Neuronal stem cell (in vitro differentiated cells): ENCODE results near the gene TAS2R41.

ENCODE experiments used
- DNase-seq: peaks from one replicate; pipeline ENCODE4 v3.0.0-alpha.2; 2013; ENCODE audit warnings: low spot score
- H2AFZ ChIP-seq: one replicate; pipeline ENCODE4 v1.6.1; 2013; ENCODE audit warnings: mild to moderate bottlenecking, low read length, inconsistent platforms
- H2AK5ac ChIP-seq: 2 replicates; pipeline ENCODE4 v1.6.1; 2013; ENCODE audit warnings: low read depth, mild to moderate bottlenecking, inconsistent platforms, low read length, moderate library complexity, mixed read lengths
- H2BK120ac ChIP-seq: 2 replicates; pipeline ENCODE4 v1.6.1; 2013; ENCODE audit warnings: low read depth, mild to moderate bottlenecking, inconsistent platforms, low read length, moderate library complexity, mixed read lengths
- H2BK12ac ChIP-seq: one replicate; pipeline ENCODE4 v1.6.1; 2013; ENCODE audit warnings: low read length, inconsistent platforms
- H2BK15ac ChIP-seq: 2 replicates; pipeline ENCODE4 v1.6.1; 2013; ENCODE audit warnings: mild to moderate bottlenecking, low read length, inconsistent platforms, mixed read lengths
- H2BK5ac ChIP-seq: one replicate; pipeline ENCODE4 v1.6.1; 2013; ENCODE audit warnings: inconsistent platforms, mild to moderate bottlenecking, low read length, moderate library complexity
- H3K14ac ChIP-seq: one replicate; pipeline ENCODE4 v1.6.1; 2013; ENCODE audit warnings: low read length, inconsistent platforms
- H3K18ac ChIP-seq: 2 replicates; pipeline ENCODE4 v1.6.1; 2013; ENCODE audit warnings: low read length, inconsistent platforms
- H3K23ac ChIP-seq: 2 replicates; pipeline ENCODE4 v1.6.1; 2013; ENCODE audit warnings: low read depth, mild to moderate bottlenecking, mixed read lengths, low read length, inconsistent platforms; ENCODE audit not compliant: poor library complexity
- H3K27ac ChIP-seq: replicated peaks from 3 replicates; pipeline ENCODE4 v1.5.1; 2013; ENCODE audit warnings: low read length, inconsistent platforms
- H3K27me3 ChIP-seq, 3 experiments: 2 replicates each; pipeline ENCODE4 v1.6.1; 2013; ENCODE audit warnings: low read length in 3 of 3, mild to moderate bottlenecking in 2 of 3, inconsistent platforms in 1 of 3, low read depth in 1 of 3, mixed read lengths in 1 of 3, moderate library complexity in 1 of 3; ENCODE audit not compliant: control insufficient read depth in 3 of 3, insufficient read depth in 3 of 3
- H3K36me3 ChIP-seq, 2 donors: replicated peaks in 1 of 2; 2 replicates each; pipeline ENCODE4 v1.6.1; 2013; ENCODE audit warnings: low read length in 2 of 2; ENCODE audit not compliant: control insufficient read depth in 2 of 2, insufficient read depth in 2 of 2
- H3K4ac ChIP-seq: 2 replicates; pipeline ENCODE4 v1.6.1; 2013; ENCODE audit warnings: inconsistent platforms, mild to moderate bottlenecking, low read length, moderate library complexity
- H3K4me1 ChIP-seq, 2 donors: 1 replicate in 1 of 2; 2 replicates in 1 of 2; pipeline ENCODE4 v1.6.1; 2013; ENCODE audit warnings: low read length in 2 of 2, low read depth in 1 of 2; ENCODE audit not compliant: control insufficient read depth in 2 of 2, insufficient read depth in 1 of 2
- H3K4me2 ChIP-seq: one replicate; pipeline ENCODE4 v1.6.1; 2013; ENCODE audit warnings: mild to moderate bottlenecking, low read length, inconsistent platforms; ENCODE audit not compliant: insufficient read depth, poor library complexity, severe bottlenecking
- H3K4me3 ChIP-seq, 2 donors: 2 replicates each; pipeline ENCODE4 v1.5.1; 2013; ENCODE audit warnings: low read length in 2 of 2, mild to moderate bottlenecking in 2 of 2, inconsistent platforms in 1 of 2, moderate library complexity in 1 of 2
- H3K79me1 ChIP-seq: one replicate; pipeline ENCODE4 v1.6.1; 2013; ENCODE audit warnings: low read depth, mild to moderate bottlenecking, inconsistent platforms, low read length, moderate library complexity
- H3K9ac ChIP-seq: one replicate; pipeline ENCODE4 v1.6.1; 2013; ENCODE audit warnings: mild to moderate bottlenecking, low read depth, low read length, inconsistent platforms; ENCODE audit not compliant: poor library complexity
- H3K9me3 ChIP-seq, 2 donors: replicated peaks in 1 of 2; 2 replicates each; pipeline versions ENCODE3 to v1.6.1; 2013; ENCODE audit warnings: low read length in 2 of 2, mild to moderate bottlenecking in 2 of 2, inconsistent platforms in 1 of 2, low read depth in 1 of 2, mixed read lengths in 1 of 2, moderate library complexity in 1 of 2; ENCODE audit not compliant: control insufficient read depth in 2 of 2, insufficient read depth in 1 of 2
- H4K8ac ChIP-seq: one replicate; pipeline ENCODE4 v1.6.1; 2013; ENCODE audit warnings: low read depth, mild to moderate bottlenecking, inconsistent platforms, low read length, moderate library complexity
- H4K91ac ChIP-seq: one replicate; pipeline ENCODE4 v1.6.1; 2013; ENCODE audit warnings: low read length, low read depth, mild to moderate bottlenecking, inconsistent platforms; ENCODE audit not compliant: poor library complexity
- WGBS, 2 donors: extraction: QIAGEN DNeasy Blood & Tissue Kit; methylation state at CpG; one replicate each; pipeline ENCODE4 v1.1.7; 2013; ENCODE audit warnings: missing lambda C conversion rate in 2 of 2, mixed read lengths in 1 of 2; ENCODE audit not compliant: insufficient read length in 2 of 2, insufficient replicate concordance in 1 of 2; ENCODE audit errors: extremely low coverage in 2 of 2; 5-methylcytosine and 5-hydroxymethylcytosine counted together

TAS2R41 gene

GRCh38 chr7:143455942-143456341, 21.7 kb upstream of the TAS2R41 start:
- no peak overlapping the region for H3K9ac ChIP-seq
- H3K4me2 ChIP-seq: no peak overlapping the region
- WGBS, 2 donors: no CpG with 5 or more reads among the region's 4 CpGs
- H4K91ac ChIP-seq: no peak overlapping the region
- peaks cover 0 to 3% of the 10 kb centered on the region in 2 donors for H3K4me1 ChIP-seq
- H2BK120ac ChIP-seq: no peak overlapping the region
- H3K18ac ChIP-seq: no peak overlapping the region
- H2AK5ac ChIP-seq: no peak overlapping the region
- H3K23ac ChIP-seq: no peak overlapping the region
- no peak overlapping the region for H3K4me3 ChIP-seq
- H3K27ac ChIP-seq: no peak overlapping the region
- no peaks in the 10 kb centered on the region for H3K36me3 ChIP-seq
- H2BK12ac ChIP-seq: no peak overlapping the region
- no peak overlapping the region for H3K4ac ChIP-seq
- DNase-seq: no peak
- H2AFZ ChIP-seq: no peak overlapping the region
- no peaks in the 10 kb centered on the region for H3K9me3 ChIP-seq
- no peaks in the 10 kb centered on the region for H3K27me3 ChIP-seq
- no peak overlapping the region for H4K8ac ChIP-seq
- no peaks in the 10 kb centered on the region for H3K79me1 ChIP-seq
- no peak overlapping the region for H2BK15ac ChIP-seq
- no peak overlapping the region for H3K14ac ChIP-seq
- H2BK5ac ChIP-seq: no peak overlapping the region

- Histone ChIP-seq H3K9me3 (no peaks in the 10 kb centered on the region), H3K4me1 (peaks cover 0 to 3% of the 10 kb centered on the region in 2 donors), H2BK12ac (no peak overlapping the region), H3K27ac (no peak overlapping the region), H3K4me3 (no peak overlapping the region), H2BK120ac (no peak overlapping the region), H3K79me1 (no peaks in the 10 kb centered on the region), H3K23ac (no peak overlapping the region), H2AFZ (no peak overlapping the region), H3K4ac (no peak overlapping the region), H2AK5ac (no peak overlapping the region), H2BK5ac (no peak overlapping the region), H3K36me3 (no peaks in the 10 kb centered on the region), H3K4me2 (no peak overlapping the region), H3K9ac (no peak overlapping the region), H2BK15ac (no peak overlapping the region), H3K18ac (no peak overlapping the region), H3K14ac (no peak overlapping the region), H4K91ac (no peak overlapping the region), H3K27me3 (no peaks in the 10 kb centered on the region), H4K8ac (no peak overlapping the region)
- DNase-seq: no peak
- WGBS, 2 donors: no CpG with 5 or more reads among the region's 4 CpGs
These were observed 20.5 kb upstream of the TAS2R41 start for GRCh38 chr7:143456992-143457793.

DNA sequence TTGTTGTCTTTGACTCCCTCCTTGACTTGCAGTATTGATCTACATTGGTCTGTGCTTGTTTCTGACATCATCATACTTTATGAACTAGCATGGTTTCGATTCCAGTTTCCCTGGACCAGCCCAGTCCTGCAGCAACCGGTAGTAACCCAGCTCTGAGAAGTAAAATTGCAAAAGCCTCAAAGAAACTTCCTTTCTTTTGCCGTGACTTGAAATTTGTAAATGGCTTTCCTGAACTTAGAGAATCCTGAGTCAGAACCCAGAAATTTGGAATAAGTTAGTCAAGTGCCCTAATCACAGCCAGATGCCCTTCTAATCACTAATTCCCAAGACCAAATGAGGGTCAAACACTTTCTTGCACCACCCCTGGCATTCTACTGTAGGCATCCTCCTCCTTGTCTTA, 19.4 kb upstream of the TAS2R41 start:
- H4K91ac ChIP-seq: no peak overlapping the region
- H2BK15ac ChIP-seq: no peak overlapping the region
- H3K27me3 ChIP-seq: no peaks in the 10 kb centered on the region
- no peak overlapping the region for H3K23ac ChIP-seq
- no peaks in the 10 kb centered on the region for H3K79me1 ChIP-seq
- no peak overlapping the region for H2AK5ac ChIP-seq
- H3K27ac ChIP-seq: no peak overlapping the region
- peaks cover 0 to 1% of the 10 kb centered on the region in 2 donors for H3K9me3 ChIP-seq
- H2BK5ac ChIP-seq: no peak overlapping the region
- H3K36me3 ChIP-seq: no peaks in the 10 kb centered on the region
- WGBS, 2 donors: no CpG with 5 or more reads among the region's 3 CpGs
- no peak for DNase-seq
- H2BK12ac ChIP-seq: no peak overlapping the region
- H3K4me1 ChIP-seq: no peaks in the 10 kb centered on the region
- no peak overlapping the region for H4K8ac ChIP-seq
- H3K9ac ChIP-seq: no peak overlapping the region
- no peak overlapping the region for H3K4me3 ChIP-seq
- H3K14ac ChIP-seq: no peak overlapping the region
- no peak overlapping the region for H3K18ac ChIP-seq
- H3K4ac ChIP-seq: no peak overlapping the region
- H2AFZ ChIP-seq: no peak overlapping the region
- H2BK120ac ChIP-seq: no peak overlapping the region
- no peak overlapping the region for H3K4me2 ChIP-seq

- no peak overlapping the region for H3K27ac ChIP-seq
- H3K18ac ChIP-seq: no peak overlapping the region
- no peak overlapping the region for H3K9ac ChIP-seq
- H2BK15ac ChIP-seq: no peak overlapping the region
- H3K4me2 ChIP-seq: no peak overlapping the region
- no peak overlapping the region for H2BK5ac ChIP-seq
- no peaks in the 10 kb centered on the region for H3K79me1 ChIP-seq
- peaks cover 0 to 1% of the 10 kb centered on the region in 2 donors for H3K9me3 ChIP-seq
- no peak overlapping the region for H3K4ac ChIP-seq
- no peak overlapping the region for H2AK5ac ChIP-seq
- H3K14ac ChIP-seq: no peak overlapping the region
- H3K23ac ChIP-seq: no peak overlapping the region
- no peak overlapping the region for H4K8ac ChIP-seq
- H2BK120ac ChIP-seq: no peak overlapping the region
- no peaks in the 10 kb centered on the region for H3K4me1 ChIP-seq
- no peaks in the 10 kb centered on the region for H3K36me3 ChIP-seq
- H2AFZ ChIP-seq: no peak overlapping the region
- H4K91ac ChIP-seq: no peak overlapping the region
- H3K27me3 ChIP-seq: no peaks in the 10 kb centered on the region
- no peak overlapping the region for H2BK12ac ChIP-seq
- WGBS, 2 donors: no CpG with 5 or more reads among the region's 3 CpGs
- no peak for DNase-seq
- no peak overlapping the region for H3K4me3 ChIP-seq
These were observed 19.0 kb upstream of the TAS2R41 start for GRCh38 chr7:143458681-143459080.
